ENCODE data around the gene EXOSC2. TPM values are rescaled to one million over a fixed set of nuclear protein-coding genes. Genes with fewer than 3 reads are reported as not detected.
A peak's percentile ranks its signal among the peaks of the same experiment; 100 is the strongest.

Gene EXOSC2
- total RNA-seq (2014; rRNA removed; shearing (Covaris generic)) = 93.7 and 101 TPM in 2 replicates

DNA sequence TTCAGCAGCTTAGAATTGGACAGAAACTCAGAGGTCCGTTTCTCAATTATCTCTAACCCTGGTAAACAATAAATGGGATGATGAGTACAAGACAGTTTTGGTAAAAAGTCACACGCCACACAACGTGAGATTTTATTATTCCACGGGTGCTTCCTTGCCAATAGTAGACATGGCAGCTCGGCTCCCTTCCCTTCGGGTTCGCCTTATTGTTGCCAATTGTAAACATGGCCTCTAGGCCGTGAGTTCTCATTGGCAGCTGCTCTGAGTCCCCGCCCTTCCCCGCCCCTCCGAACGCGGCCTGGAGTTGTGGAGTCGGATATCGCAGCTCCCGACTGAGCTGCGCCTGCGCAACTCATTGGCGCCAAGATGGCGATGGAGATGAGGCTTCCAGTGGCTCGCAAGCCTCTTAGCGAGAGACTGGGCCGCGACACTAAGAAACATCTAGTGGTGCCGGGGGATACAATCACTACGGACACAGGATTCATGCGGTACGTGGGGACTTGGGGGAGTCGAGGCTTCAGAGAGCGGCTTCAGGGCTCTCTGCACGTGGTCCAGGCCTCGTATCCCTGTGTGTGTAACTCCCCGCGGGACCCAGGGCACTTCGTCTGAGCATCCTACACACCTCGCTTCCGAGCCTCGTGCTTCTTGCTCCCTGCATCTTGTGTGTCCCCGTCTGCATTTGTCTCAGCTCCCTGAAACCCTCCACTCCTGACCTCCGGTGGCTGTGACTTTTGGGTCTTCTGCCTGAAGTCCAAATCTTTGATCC lies at the start of gene EXOSC2:
Gene EXOSC2, plus strand, starts transcription at position 355 of the 766 bp plus-strand sequence. Its CDS starts 12 bp downstream, at position 367.
- Histone ChIP-seq H3K4me3 (peak within 1 kb of the TSS; percentile 75), H3K4me1 (peaks cover 13% of the 10 kb centered on the region), H3K27me3 (no peaks in the 10 kb centered on the region), H3K9me3 (replicated peaks) (no peaks in the 10 kb centered on the region), H3K27ac (peak within 1 kb of the TSS; percentile 69), H3K36me3 (peaks cover 30% of the 10 kb centered on the region)
- DNase-seq = peak; percentile 99 to 100

- Histone ChIP-seq H3K27ac (no peak overlapping the region), H3K36me3 (no peaks in the 10 kb centered on the region), H3K27me3 (no peaks in the 10 kb centered on the region), H3K4me3 (no peak overlapping the region), H3K4me1 (no peaks in the 10 kb centered on the region), H3K9me3 (replicated peaks) (peaks cover 1% of the 10 kb centered on the region; the same call in 1 of the 2 replicates)
- DNase-seq = no peak
Observed at GRCh38 chr9:130651221-130651620, 42.4 kb upstream of the EXOSC2 start.

DNA sequence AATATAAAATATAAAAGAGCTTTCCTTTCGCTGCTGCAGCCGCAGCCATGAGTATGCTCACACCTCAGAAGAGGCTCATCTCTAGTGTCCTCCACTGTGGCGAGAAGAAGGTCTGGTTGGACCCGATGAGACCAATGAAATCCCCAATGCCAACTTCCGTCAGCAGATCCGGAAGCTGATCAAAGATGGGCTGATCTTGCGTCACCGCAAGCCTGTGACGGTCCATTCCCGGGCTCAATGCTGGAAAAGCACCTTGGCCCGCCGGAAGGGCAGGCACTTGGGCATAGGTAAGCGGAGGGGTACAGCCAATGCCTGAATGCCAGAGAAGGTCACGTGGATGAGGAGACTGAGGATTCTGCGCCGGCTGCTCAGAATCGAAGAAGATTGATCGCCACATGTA lies 41.8 kb upstream of the EXOSC2 start:
- no peaks in the 10 kb centered on the region for H3K4me1 ChIP-seq
- H3K4me3 ChIP-seq = no peak overlapping the region
- no peaks in the 10 kb centered on the region for H3K9me3 ChIP-seq (replicated peaks)
- no peak for DNase-seq
- H3K27ac ChIP-seq = no peak overlapping the region
- H3K27me3 ChIP-seq = no peaks in the 10 kb centered on the region
- H3K36me3 ChIP-seq = no peaks in the 10 kb centered on the region

DNA sequence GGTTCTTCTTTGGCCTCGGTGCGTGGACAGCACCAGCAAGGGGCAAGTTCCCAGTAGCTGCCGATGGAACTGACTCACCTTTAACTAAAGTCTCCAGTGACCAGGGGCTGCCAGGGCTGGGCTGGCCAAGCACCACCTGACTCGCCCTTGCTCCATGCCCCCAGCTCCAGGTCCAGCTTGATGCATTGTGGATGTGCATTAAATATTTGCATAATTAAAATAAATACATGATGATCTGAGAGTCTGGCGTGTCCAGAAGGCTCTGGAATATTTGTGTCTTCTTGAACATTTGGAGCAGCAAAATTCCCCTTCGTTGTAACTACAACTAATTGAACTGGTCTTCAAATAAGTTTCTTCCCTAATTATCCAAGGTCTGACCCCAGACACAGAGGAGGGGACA lies 38.7 kb upstream of the EXOSC2 start:
- Histone ChIP-seq H3K4me1 (no peaks in the 10 kb centered on the region; the same call in 1 of the 2 replicates), H3K9me3 (replicated peaks) (no peaks in the 10 kb centered on the region), H3K27me3 (no peaks in the 10 kb centered on the region), H3K4me3 (no peak overlapping the region), H3K27ac (no peak overlapping the region), H3K36me3 (no peaks in the 10 kb centered on the region)
- peak in 1 of 2 experiments; percentile 9 for DNase-seq

DNA sequence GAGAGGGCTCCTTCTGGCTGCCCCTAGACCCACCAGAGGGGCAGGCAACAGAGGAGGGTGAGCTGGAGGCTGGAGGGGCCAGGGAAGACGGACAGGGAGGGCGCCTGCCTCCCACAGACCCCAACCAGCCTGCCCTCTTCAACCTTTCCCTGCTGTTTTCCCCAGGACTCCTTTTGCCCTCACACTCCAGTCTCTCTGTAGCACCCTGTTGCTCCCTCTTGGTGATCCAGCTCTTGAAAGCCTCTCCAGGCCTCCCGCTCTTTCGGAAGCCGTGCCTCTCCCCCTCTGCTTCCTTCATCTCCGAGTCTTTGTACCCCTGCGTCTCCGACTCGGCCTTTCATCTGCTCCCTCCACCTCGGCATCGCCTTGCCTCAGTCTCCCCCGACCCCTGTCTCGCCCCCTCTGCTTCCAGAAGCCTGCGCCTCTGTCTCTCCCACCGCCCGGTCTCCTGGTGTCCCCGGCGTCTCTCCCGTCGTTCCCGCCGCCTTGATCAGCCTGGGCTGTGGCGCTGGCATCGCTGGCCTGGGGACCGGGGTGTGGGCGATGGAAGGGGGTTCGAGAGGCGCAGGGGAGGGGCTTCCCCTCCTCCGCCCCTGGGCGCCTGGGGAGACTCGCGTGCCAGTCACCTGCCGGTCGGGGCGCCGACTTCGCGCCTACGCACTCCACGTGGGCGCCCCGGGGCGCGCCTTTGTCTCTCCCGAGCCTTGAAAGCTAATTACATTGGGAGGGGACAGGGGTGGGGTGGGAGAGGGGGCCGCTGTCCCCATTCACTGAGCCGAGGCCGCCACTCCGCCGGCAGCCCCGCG lies 34.5 kb upstream of the EXOSC2 start:
- DNase-seq = peak in 1 of 2 experiments; percentile 46
- H3K9me3 ChIP-seq (replicated peaks) = no peaks in the 10 kb centered on the region
- no peaks in the 10 kb centered on the region; the same call in 1 of the 2 replicates for H3K4me1 ChIP-seq
- H3K27ac ChIP-seq = peak overlapping the region; percentile 100
- H3K27me3 ChIP-seq = no peaks in the 10 kb centered on the region
- no peaks in the 10 kb centered on the region for H3K36me3 ChIP-seq
- H3K4me3 ChIP-seq = peak overlapping the region; percentile 79

GRCh38 chr9:130659699-130660248 lies 33.8 kb upstream of the EXOSC2 start:
- peak overlapping the region; percentile 100 for H3K27ac ChIP-seq
- H3K27me3 ChIP-seq = no peaks in the 10 kb centered on the region
- peak overlapping the region; percentile 79 for H3K4me3 ChIP-seq
- H3K9me3 ChIP-seq (replicated peaks) = no peaks in the 10 kb centered on the region
- no peaks in the 10 kb centered on the region; the same call in 1 of the 2 replicates for H3K4me1 ChIP-seq
- peak; percentile 73 to 76 for DNase-seq
- peaks cover 2% of the 10 kb centered on the region; the same call in 1 of the 2 replicates for H3K36me3 ChIP-seq

DNA sequence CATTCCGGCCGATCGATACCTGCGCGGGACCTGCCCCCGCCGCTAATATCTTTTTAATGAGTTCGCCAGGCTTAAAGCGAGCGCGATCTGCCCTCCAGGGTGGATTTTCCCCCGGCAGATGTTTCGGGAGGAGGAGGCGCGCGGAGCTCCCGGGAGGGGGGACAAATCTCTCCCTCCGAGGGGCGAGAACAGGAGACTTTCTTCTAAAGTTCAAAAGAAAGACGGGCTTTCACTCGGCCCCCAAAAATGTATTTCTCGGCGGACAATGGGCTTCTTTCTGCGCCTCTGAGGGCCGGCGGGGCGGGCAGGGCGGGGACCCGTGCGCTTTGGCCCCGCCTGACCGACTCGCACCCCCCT lies 33.3 kb upstream of the EXOSC2 start:
- Histone ChIP-seq H3K27ac (peak overlapping the region; percentile 100), H3K27me3 (no peaks in the 10 kb centered on the region), H3K4me3 (peak overlapping the region; percentile 79), H3K36me3 (peaks cover 3% of the 10 kb centered on the region), H3K4me1 (no peaks in the 10 kb centered on the region; the same call in 1 of the 2 replicates), H3K9me3 (replicated peaks) (no peaks in the 10 kb centered on the region)
- DNase-seq = peak; percentile 87

DNA sequence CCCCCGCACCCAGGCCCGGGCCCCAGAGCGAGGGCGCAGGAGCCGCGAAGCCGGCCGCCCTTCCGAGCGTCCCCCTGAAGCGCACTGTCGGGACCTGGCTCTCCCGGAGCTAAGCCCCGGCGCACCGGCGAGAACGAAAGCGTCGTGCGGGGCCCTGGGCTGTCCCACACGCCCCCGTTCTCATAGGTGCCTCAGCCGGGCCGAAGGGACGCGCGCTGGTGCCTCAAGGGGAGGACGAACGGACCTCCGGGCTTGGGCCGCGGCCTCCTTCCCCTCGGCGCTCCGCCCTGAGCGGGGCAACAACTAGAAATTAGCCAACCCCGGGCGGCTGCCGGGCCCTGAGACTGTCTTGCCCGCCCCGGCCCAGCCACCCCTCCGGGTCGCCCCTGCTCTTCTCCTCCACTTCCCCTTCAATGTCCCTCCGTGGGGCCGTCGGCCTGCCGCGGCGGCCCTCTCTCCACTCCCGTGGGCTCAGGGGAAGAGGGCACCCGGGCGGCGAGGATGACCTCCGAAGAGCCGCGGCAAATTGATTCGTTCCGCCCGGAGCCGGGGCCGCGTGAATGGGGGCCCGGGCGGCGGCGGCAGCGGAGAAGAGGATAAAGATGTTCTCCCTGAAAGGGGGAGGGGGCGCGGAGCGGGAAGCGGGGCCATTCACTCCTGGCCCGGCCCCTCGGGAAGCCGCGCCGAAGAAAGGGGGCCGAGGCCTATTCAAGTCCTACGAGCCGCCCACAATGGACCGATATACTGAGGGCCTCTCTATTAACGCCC lies 32.7 kb upstream of the EXOSC2 start:
- Histone ChIP-seq H3K27ac (peak overlapping the region; percentile 100), H3K27me3 (no peaks in the 10 kb centered on the region), H3K36me3 (peaks cover 8% of the 10 kb centered on the region), H3K4me1 (no peaks in the 10 kb centered on the region; the same call in 1 of the 2 replicates), H3K4me3 (peak overlapping the region; percentile 79), H3K9me3 (replicated peaks) (no peaks in the 10 kb centered on the region)
- peak; percentile 96 to 97 for DNase-seq

DNA sequence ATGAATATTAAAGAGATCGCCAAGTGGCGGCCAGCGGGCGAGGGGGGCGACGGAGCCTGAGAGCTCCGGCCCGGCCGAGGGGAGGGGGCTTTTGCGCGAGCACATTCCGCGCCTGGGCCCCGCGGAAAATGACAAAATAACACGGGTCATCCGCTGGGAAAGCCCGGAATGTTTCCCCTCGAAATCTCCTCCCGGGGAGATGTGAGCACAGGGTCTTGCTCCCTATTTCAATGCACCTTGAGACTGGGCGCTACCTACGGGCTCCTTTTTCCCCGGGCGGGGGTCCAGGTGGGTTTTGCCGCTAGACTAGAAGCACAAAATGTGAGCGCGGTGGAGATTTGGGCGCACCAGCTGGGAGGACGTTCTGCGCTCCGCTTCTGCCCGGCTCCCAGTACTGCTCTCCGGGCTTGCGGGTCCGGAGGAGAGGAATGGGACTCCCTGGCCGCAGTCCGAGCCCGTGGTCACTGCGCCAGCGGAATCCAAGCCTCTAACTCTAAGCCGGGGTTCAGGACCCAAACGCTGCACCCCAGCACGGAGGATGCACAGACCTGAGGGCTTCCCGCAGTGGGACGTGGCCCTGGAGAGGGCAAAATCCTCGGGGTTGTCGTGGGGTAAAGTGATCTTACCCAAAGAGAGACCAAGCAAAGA lies 32.0 kb upstream of the EXOSC2 start:
- peak overlapping the region; percentile 100 for H3K27ac ChIP-seq
- H3K36me3 ChIP-seq = peaks cover 15% of the 10 kb centered on the region
- no peaks in the 10 kb centered on the region for H3K27me3 ChIP-seq
- no peaks in the 10 kb centered on the region; the same call in 1 of the 2 replicates for H3K4me1 ChIP-seq
- H3K4me3 ChIP-seq = peak overlapping the region; percentile 79
- H3K9me3 ChIP-seq (replicated peaks) = no peaks in the 10 kb centered on the region
- DNase-seq = peak; percentile 52 to 71

DNA sequence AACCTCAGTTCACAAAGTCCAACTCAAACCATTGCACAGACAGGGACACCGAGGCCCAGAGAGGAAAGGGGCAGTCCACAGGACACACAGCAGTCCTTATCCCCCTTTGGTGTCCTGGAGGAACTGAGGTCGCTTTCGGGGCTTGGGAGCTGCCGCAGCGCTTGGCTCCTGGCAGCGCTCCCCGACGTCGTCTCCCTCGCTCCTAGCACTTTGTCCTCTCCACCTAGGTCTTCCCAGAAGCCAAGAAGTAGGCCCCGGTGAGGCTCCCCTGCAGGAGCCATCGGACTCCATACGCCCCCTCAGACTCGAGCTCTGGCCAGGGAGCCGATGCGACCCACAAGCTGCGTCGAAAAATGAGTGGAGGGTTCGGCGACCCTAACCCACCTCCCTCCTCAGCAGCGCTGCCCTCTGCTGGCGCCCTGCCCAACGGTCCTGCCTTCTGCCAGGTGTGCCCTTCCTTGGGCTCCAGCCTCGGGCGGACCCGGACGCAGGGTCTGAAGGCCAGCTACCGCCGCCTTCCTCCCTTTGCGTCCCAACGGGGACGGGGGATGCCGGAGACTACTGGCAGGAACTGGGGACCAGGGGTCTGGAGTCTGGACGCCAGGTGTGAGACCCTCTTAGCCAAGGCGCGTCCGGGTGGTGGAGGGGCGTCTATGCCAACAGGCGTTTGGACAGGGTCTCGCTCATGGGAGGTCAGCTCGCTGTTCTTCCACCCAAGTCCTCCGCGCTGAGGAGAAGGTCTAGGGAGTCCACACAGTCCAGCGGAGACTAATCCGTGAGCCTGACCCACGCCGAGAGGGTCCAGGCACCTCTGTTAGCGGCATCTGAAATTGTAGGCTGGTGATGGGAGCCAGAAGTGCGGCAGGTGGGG lies 31.2 kb upstream of the EXOSC2 start:
- peak; percentile 61 to 65 for DNase-seq
- Histone ChIP-seq H3K36me3 (peaks cover 23% of the 10 kb centered on the region), H3K9me3 (replicated peaks) (no peaks in the 10 kb centered on the region), H3K4me3 (peak overlapping the region; percentile 79), H3K27me3 (no peaks in the 10 kb centered on the region), H3K27ac (peak overlapping the region; percentile 100), H3K4me1 (no peaks in the 10 kb centered on the region; the same call in 1 of the 2 replicates)

DNA sequence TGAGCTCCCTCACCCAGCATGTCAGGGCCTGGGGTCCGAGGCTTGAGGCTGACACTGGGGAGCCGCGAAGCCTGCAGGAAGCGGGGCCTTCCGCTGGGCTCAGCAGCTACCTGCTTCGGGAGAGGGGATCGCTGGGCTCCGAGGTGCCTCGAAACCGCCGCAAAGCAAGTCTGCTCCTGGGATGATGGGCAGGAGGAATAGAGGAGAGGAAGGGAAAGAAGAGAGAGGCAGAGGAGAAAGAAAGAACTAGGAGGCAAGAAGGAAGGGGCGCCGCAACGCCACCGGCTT lies 30.7 kb upstream of the EXOSC2 start:
- DNase-seq = peak in 1 of 2 experiments; percentile 68
- Histone ChIP-seq H3K36me3 (peaks cover 29% of the 10 kb centered on the region), H3K4me1 (peaks cover 3% of the 10 kb centered on the region; the same call in 1 of the 2 replicates), H3K27ac (peak overlapping the region; percentile 100), H3K27me3 (no peaks in the 10 kb centered on the region), H3K4me3 (peak overlapping the region; percentile 79), H3K9me3 (replicated peaks) (no peaks in the 10 kb centered on the region)

DNA sequence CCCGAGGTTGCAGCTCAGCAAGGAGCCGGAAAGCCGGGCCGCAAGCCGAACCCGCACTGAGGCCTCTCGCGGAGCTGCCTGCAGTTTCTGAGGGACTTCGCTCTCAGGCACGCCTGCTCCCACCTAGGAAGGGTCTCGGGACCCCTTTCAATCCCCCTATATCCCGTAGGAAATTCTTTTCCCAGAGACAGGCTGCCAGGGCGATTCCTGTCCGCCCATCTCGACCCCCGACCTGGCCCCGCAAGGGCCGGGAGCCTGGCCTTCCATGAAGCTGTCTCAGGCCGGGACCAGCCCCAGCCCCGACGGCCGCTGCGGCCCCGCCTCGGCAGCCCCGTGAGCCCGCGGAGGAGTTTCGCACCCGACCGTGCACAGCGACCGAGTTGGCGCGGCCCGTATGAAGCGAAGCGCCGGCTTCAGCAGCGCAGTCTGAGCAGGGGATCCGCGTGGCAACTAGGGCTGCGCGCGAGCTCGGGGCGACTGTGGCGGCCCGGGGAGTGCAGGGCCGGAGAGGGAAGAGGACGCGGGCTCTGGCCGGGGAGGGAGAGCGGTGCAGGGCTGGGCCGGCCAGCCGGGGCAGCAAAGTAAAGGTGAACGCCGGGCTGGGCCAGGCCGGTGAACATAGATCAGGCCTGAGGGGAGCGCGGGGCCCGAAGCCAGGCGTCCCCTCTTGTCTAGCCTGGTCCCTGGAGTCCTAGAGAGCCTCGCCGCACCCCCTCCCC lies 30.2 kb upstream of the EXOSC2 start:
- H3K27me3 ChIP-seq = no peaks in the 10 kb centered on the region
- peak overlapping the region; percentile 100 for H3K27ac ChIP-seq
- peak overlapping the region; percentile 79 for H3K4me3 ChIP-seq
- DNase-seq = peak in 1 of 2 experiments; percentile 62
- peaks cover 8% of the 10 kb centered on the region; the same call in 1 of the 2 replicates for H3K4me1 ChIP-seq
- H3K9me3 ChIP-seq (replicated peaks) = no peaks in the 10 kb centered on the region
- H3K36me3 ChIP-seq = peaks cover 34% of the 10 kb centered on the region

- no peaks in the 10 kb centered on the region for H3K27me3 ChIP-seq
- peaks cover 13% of the 10 kb centered on the region; the same call in 1 of the 2 replicates for H3K4me1 ChIP-seq
- peaks cover 39% of the 10 kb centered on the region for H3K36me3 ChIP-seq
- DNase-seq = peak; percentile 98 to 99
- no peaks in the 10 kb centered on the region for H3K9me3 ChIP-seq (replicated peaks)
- H3K27ac ChIP-seq = peak overlapping the region; percentile 100
- peak overlapping the region; percentile 79 for H3K4me3 ChIP-seq
Observed at GRCh38 chr9:130663977-130664250, 29.7 kb upstream of the EXOSC2 start.
